Endothelial cell of umbilical vein (primary cell): ENCODE results near the gene F5. TPM values are rescaled to one million over a fixed set of nuclear protein-coding genes. Genes with fewer than 3 reads are reported as not detected.

Experiments
- BruUV-seq: library from RNA; stranded (reverse); fragments of 400-500 nt; replicated peaks from 2 replicates; lab custom pipeline; 2021; lab: Mats Ljungman, UMichigan
- CTCF ChIA-PET: fragments of 300-600, 350-600 bp; sonication (Branson Sonifier 250); formaldehyde crosslinking; loops from one replicate; lab custom pipeline; 2021; ENCODE audit warnings: antibody characterized with exemption, inconsistent platforms; lab: Charles Lee
- POLR2A ChIA-PET: fragments of 300-600, 350-600 bp; sonication (Branson Sonifier 250); formaldehyde crosslinking; loops from one replicate; lab custom pipeline; 2021; ENCODE audit warnings: antibody characterized with exemption, inconsistent platforms; lab: Charles Lee
- DNase-seq: peaks from one replicate; pipeline ENCODE4 v3.0.0-alpha.2; 2011; ENCODE audit warnings: low read depth, low spot score
- FAIRE-seq: peaks from 2 replicates; lab custom pipeline; 2011; peaks lifted over from hg19 to GRCh38; lab: Jason Lieb, UNC
- H2AFZ ChIP-seq: 2 replicates; pipeline ENCODE4 v1.6.0; 2012; ENCODE audit warnings: low read depth, low read length, control low read depth, inconsistent platforms
- H3K27ac ChIP-seq: 2 replicates; pipeline ENCODE4 v1.5.1; 2011; ENCODE audit warnings: low read depth, mild to moderate bottlenecking, control low read depth, low read length, moderate library complexity; ENCODE audit not compliant: insufficient read depth
- H3K27me3 ChIP-seq, 2 experiments: 2 replicates each; pipeline versions ENCODE4 v1.6.0 to v1.6.1; 2011; ENCODE audit warnings: low read length in 2 of 2, mixed read lengths in 1 of 2; ENCODE audit not compliant: control insufficient read depth in 2 of 2, insufficient read depth in 2 of 2
- H3K36me3 ChIP-seq, 2 experiments: 2 replicates in 1 of 2; 3 replicates in 1 of 2; pipeline ENCODE4 v1.5.1; 2011; ENCODE audit warnings: low read length in 2 of 2, mild to moderate bottlenecking in 1 of 2, moderate library complexity in 1 of 2; ENCODE audit not compliant: control insufficient read depth in 2 of 2, insufficient read depth in 2 of 2; ENCODE audit errors: extremely low read depth in 1 of 2
- H3K4me1 ChIP-seq: 3 replicates; pipeline ENCODE4 v1.5.1; 2011; ENCODE audit warnings: mild to moderate bottlenecking, low read length; ENCODE audit not compliant: control insufficient read depth, insufficient read depth; ENCODE audit errors: extremely low read depth
- H3K4me2 ChIP-seq: 2 replicates; pipeline ENCODE4 v1.6.1; 2011; ENCODE audit warnings: low read length, control low read depth, mixed read lengths; ENCODE audit not compliant: insufficient read depth
- H3K4me3 ChIP-seq, 3 experiments: fragments of 200-600 bp in 1 of 3; sonication (generic), shearing (Covaris generic) in 1 of 3; replicated peaks in 1 of 3; 2 replicates each; pipeline ENCODE4 v1.5.1; 2011 to 2016; ENCODE audit warnings: control low read depth in 3 of 3, low read length in 3 of 3, mild to moderate bottlenecking in 2 of 3, inconsistent platforms in 1 of 3, low read depth in 1 of 3, moderate library complexity in 1 of 3; ENCODE audit not compliant: insufficient read depth in 1 of 3
- H3K79me2 ChIP-seq: 2 replicates; pipeline ENCODE4 v1.6.0; 2012; ENCODE audit warnings: low read length, inconsistent platforms; ENCODE audit not compliant: control insufficient read depth, insufficient read depth
- H3K9ac ChIP-seq: replicated peaks from 2 replicates; pipeline ENCODE3; 2011; ENCODE audit warnings: low read length, control low read depth; ENCODE audit not compliant: insufficient read depth; ENCODE audit errors: extremely low read depth
- H3K9me1 ChIP-seq: replicated peaks from 3 replicates; pipeline ENCODE4 v1.6.0; 2011; ENCODE audit warnings: mild to moderate bottlenecking, low read length; ENCODE audit not compliant: control insufficient read depth, insufficient read depth; ENCODE audit errors: extremely low read depth
- H3K9me3 ChIP-seq: replicated peaks from 2 replicates; pipeline ENCODE4 v1.5.1; 2012; ENCODE audit warnings: low read length, inconsistent platforms; ENCODE audit not compliant: control insufficient read depth, insufficient read depth
- H4K20me1 ChIP-seq: replicated peaks from 2 replicates; pipeline ENCODE3; 2011; ENCODE audit warnings: mild to moderate bottlenecking, low read length; ENCODE audit not compliant: control insufficient read depth, insufficient read depth; ENCODE audit errors: extremely low read depth
- EZH2 ChIP-seq: IDR thresholded peaks from 2 replicates; pipeline ENCODE4 v1.6.1; 2012; ENCODE audit warnings: borderline replicate concordance, low read depth, mild to moderate bottlenecking, moderate library complexity, low read length, inconsistent platforms; ENCODE audit not compliant: severe bottlenecking
- FOS ChIP-seq: IDR thresholded peaks from 2 replicates; pipeline ENCODE4 v1.6.1; 2011; ENCODE audit warnings: mild to moderate bottlenecking, low read length, moderate library complexity, borderline replicate concordance; ENCODE audit not compliant: insufficient read depth
- GATA2 ChIP-seq: IDR thresholded peaks from 2 replicates; pipeline ENCODE4 v1.7.0; 2011; ENCODE audit warnings: low read depth, mild to moderate bottlenecking, moderate library complexity, mixed read lengths, low read length; ENCODE audit not compliant: insufficient read length, insufficient read depth
- JUN ChIP-seq: IDR thresholded peaks from 2 replicates; pipeline ENCODE4 v1.6.1; 2011; ENCODE audit warnings: borderline replicate concordance, low read depth; ENCODE audit not compliant: insufficient read length, insufficient read depth
- MYC ChIP-seq: IDR thresholded peaks from one replicate; pipeline ENCODE4 v1.6.1; 2011; ENCODE audit warnings: mild to moderate bottlenecking, low read depth, low read length
- POLR2A ChIP-seq: IDR thresholded peaks from 2 replicates; pipeline ENCODE4 v1.6.1; 2012; ENCODE audit warnings: low read depth, mild to moderate bottlenecking, control low read depth, low read length
- POLR2AphosphoS5 ChIP-seq: IDR thresholded peaks from 2 replicates; pipeline ENCODE4 v1.6.1; 2012; ENCODE audit warnings: low read depth, mild to moderate bottlenecking, control low read depth, low read length, moderate library complexity; ENCODE audit not compliant: insufficient read depth
- dilution Hi-C: fragments of 300-500 bp; cut with MboI; formaldehyde crosslinking; loops from one replicate; pipeline ENCODE4 v1.15.0; 2019; ENCODE audit warnings: low sequenced_read_pairs; ENCODE audit not compliant: extremely low pct_ligation_motif_present
- intact Hi-C: fragments of 100-400 bp; cut with micrococcal nuclease; formaldehyde crosslinking; loops from one replicate; pipeline ENCODE4 v1.10.0; 2022
- polyA plus RNA-seq, 4 experiments: library from polyadenylated mRNA; depleted of rRNA in 3 of 4; stranded (reverse) in 3 of 4; unstranded in 1 of 4; fragments of >200 nt; gene quantifications; 2 replicates each; pipeline versions ENCODE4 v1.2.1 to v1.2.3, GENCODE V29; 2011 to 2012; ENCODE audit warnings: missing spikeins in 1 of 4
- total RNA-seq: library from RNA; stranded (reverse); gene quantifications from 2 replicates; pipeline ENCODE4 v1.2.3, GENCODE V29; 2021
- TF ChIP-seq, protein P1 (sequence below): IDR thresholded peaks from 2 replicates; pipeline ENCODE4 v1.6.1; 2011; ENCODE audit not compliant: insufficient read depth, insufficient read length
- TF ChIP-seq, protein P2 (sequence below), 2 donors: IDR thresholded peaks; 1 replicate in 1 of 2; 2 replicates in 1 of 2; pipeline ENCODE4 v1.5.1; 2011; ENCODE audit warnings: low read length in 2 of 2, mild to moderate bottlenecking in 2 of 2, moderate library complexity in 2 of 2, control low read depth in 1 of 2, inconsistent platforms in 1 of 2, low read depth in 1 of 2; ENCODE audit not compliant: insufficient read depth in 1 of 2; ENCODE audit errors: extremely low read depth in 1 of 2

The F5 gene
- total and polyA plus RNA-seq, 2 donors (not counting 3 experiments of a cell fraction or from before 2014, with no cell fraction given), result not detected

DNA sequence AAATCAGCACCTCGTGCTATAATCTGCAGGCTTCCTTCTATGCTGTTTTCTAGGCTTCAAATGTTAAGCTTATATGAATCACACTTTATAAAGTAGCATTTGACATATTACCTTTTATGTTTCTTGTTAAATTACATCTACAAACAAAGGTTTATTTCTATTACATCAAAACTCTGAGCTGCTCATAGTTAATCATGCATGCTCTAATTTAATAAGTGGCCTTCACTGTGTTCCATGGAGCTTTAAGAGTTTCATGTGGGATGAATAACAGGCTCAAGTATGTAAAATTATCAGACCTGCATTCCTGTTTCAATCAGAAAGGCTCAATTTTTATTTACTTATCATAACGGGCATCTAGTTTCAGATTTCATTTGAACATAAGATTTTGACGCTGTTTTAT, 113.5 kb downstream of the F5 start:
- no peak overlapping the region for H3K4me3 ChIP-seq
- H3K79me2 ChIP-seq, result no peaks in the 10 kb centered on the region
- dilution Hi-C loops, result no loop called here
- BruUV-seq, result no TSS peak
- ChIA-PET CTCF (no interaction called here), POLR2A (no interaction called here)
- DNase-seq, result no peak
- H3K4me1 ChIP-seq, result no peaks in the 10 kb centered on the region
- no peak for FAIRE-seq
- peaks cover 0 to 2% of the 10 kb centered on the region in 2 experiments for H3K36me3 ChIP-seq
- TF ChIP-seq MYC (no peak), GATA2 (no peak), JUN (no peak), POLR2A (no peak), POLR2AphosphoS5 (no peak), FOS (no peak), EZH2 (no peak)
- TF ChIP-seq, protein P1, sequence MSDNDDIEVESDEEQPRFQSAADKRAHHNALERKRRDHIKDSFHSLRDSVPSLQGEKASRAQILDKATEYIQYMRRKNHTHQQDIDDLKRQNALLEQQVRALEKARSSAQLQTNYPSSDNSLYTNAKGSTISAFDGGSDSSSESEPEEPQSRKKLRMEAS, result no peak
- TF ChIP-seq, protein P2, sequence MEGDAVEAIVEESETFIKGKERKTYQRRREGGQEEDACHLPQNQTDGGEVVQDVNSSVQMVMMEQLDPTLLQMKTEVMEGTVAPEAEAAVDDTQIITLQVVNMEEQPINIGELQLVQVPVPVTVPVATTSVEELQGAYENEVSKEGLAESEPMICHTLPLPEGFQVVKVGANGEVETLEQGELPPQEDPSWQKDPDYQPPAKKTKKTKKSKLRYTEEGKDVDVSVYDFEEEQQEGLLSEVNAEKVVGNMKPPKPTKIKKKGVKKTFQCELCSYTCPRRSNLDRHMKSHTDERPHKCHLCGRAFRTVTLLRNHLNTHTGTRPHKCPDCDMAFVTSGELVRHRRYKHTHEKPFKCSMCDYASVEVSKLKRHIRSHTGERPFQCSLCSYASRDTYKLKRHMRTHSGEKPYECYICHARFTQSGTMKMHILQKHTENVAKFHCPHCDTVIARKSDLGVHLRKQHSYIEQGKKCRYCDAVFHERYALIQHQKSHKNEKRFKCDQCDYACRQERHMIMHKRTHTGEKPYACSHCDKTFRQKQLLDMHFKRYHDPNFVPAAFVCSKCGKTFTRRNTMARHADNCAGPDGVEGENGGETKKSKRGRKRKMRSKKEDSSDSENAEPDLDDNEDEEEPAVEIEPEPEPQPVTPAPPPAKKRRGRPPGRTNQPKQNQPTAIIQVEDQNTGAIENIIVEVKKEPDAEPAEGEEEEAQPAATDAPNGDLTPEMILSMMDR (IDR thresholded peaks at IDR 0.05; ENCODE audit: extremely low read depth in 1 of 2, insufficient read depth in 1 of 2, low read depth in 1 of 2, low read length in 2 of 2), result no peak
- no peak overlapping the region for H3K27ac ChIP-seq
- no peaks in the 10 kb centered on the region for H3K9me3 ChIP-seq
- H3K9ac ChIP-seq, result no peak overlapping the region
- H2AFZ ChIP-seq, result no peak overlapping the region
- H3K27me3 ChIP-seq, result no peaks in the 10 kb centered on the region
- intact Hi-C loops, result loop anchor here (5.0 kb wide), 1 partner anchor 105 kb away; the partner anchor contains the start of genes BLZF1 and NME7
- no peaks in the 10 kb centered on the region for H3K9me1 ChIP-seq
- no peaks in the 10 kb centered on the region for H4K20me1 ChIP-seq
- H3K4me2 ChIP-seq, result no peak overlapping the region
